DND-41 (cell line): ENCODE data around the gene ENAH.
"Not testable (repeated sequence)": the region's sequence is repeated elsewhere in the genome, so short reads cannot be mapped to it uniquely, and the experiment has no call there.

Experiments used
- ATAC-seq: fragments of 200-7000 bp; cut with Tn5 transposase; 3 replicates; pipeline ENCODE4 v1.9.1; 2021; ENCODE audit warnings: low read depth; ENCODE audit not compliant: insufficient read depth
- DNase-seq: peaks from one replicate; pipeline ENCODE4 v3.0.0-alpha.2; 2020
- H2AFZ ChIP-seq: 2 replicates; pipeline ENCODE4 v1.6.0; 2012; ENCODE audit warnings: low read depth, low read length
- H3K27ac ChIP-seq: 2 replicates; pipeline ENCODE4 v1.5.1; 2012; ENCODE audit warnings: low read length, inconsistent platforms
- H3K27me3 ChIP-seq: fragments of 200-600 bp; sonication (generic); 2 replicates; pipeline ENCODE4 v1.6.0; 2012; ENCODE audit warnings: low read length, mild to moderate bottlenecking, inconsistent platforms; ENCODE audit not compliant: insufficient read depth, poor library complexity
- H3K36me3 ChIP-seq: 2 replicates; pipeline ENCODE4 v1.5.1; 2012; ENCODE audit warnings: low read length, inconsistent platforms; ENCODE audit not compliant: insufficient read depth
- H3K4me1 ChIP-seq: 2 replicates; pipeline ENCODE4 v1.5.1; 2012; ENCODE audit warnings: mild to moderate bottlenecking, low read length; ENCODE audit not compliant: insufficient read depth
- H3K4me2 ChIP-seq: 2 replicates; pipeline ENCODE4 v1.6.0; 2012; ENCODE audit warnings: mild to moderate bottlenecking, moderate library complexity, low read length, inconsistent platforms; ENCODE audit not compliant: insufficient read depth
- H3K4me3 ChIP-seq, 2 experiments: fragments of 200-600 bp in 1 of 2; shearing (Covaris generic) in 1 of 2; 2 replicates each; pipeline ENCODE4 v1.5.1; 2012 to 2016; ENCODE audit warnings: inconsistent platforms in 2 of 2, low read length in 2 of 2, mild to moderate bottlenecking in 2 of 2, low read depth in 1 of 2, moderate library complexity in 1 of 2
- H3K79me2 ChIP-seq: 2 replicates; pipeline ENCODE4 v1.6.0; 2012; ENCODE audit warnings: low read length, inconsistent platforms; ENCODE audit not compliant: insufficient read depth
- H3K9ac ChIP-seq: 2 replicates; pipeline ENCODE4 v1.6.0; 2012; ENCODE audit warnings: low read depth, mild to moderate bottlenecking, inconsistent platforms, low read length, moderate library complexity
- H3K9me3 ChIP-seq: 2 replicates; pipeline ENCODE4 v1.5.1; 2012; ENCODE audit warnings: low read length, moderate library complexity, mild to moderate bottlenecking, inconsistent platforms; ENCODE audit not compliant: insufficient read depth, severe bottlenecking
- H4K20me1 ChIP-seq: 2 replicates; pipeline ENCODE4 v1.6.0; 2012; ENCODE audit warnings: low read length; ENCODE audit not compliant: insufficient read depth
- EZH2 ChIP-seq: IDR thresholded peaks from 3 replicates; pipeline ENCODE4 v1.6.1; 2012; ENCODE audit warnings: borderline replicate concordance, low read depth, mild to moderate bottlenecking, moderate library complexity, low read length, inconsistent platforms; ENCODE audit not compliant: severe bottlenecking
- TF ChIP-seq, protein P1 (sequence below): IDR thresholded peaks from 2 replicates; pipeline ENCODE4 v1.5.1; 2012; ENCODE audit warnings: borderline replicate concordance, low read length, moderate library complexity, mild to moderate bottlenecking; ENCODE audit not compliant: poor library complexity, severe bottlenecking; ENCODE audit errors: extremely low read depth

ENAH gene

DNA sequence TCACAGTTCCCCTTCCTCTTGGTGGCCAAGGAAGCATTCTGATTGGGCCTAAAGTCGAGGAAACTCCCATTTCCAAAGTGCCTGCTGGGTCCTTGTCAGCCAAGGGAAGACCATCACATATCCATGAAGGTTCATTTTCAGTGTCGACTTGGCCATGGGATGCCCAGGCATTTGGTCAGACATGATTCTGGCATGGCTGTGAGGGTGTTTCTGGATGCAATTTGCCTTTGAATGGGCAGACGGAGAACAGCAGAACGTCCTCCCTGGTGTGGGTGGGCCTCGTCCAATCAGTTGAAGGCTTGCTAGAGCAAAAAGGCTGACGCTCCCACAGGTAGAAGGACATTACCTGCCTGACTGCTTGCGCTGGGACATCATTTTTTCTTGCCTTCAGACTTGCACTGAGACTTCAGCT is 176.8 kb downstream of the ENAH start:
- H3K27ac ChIP-seq: no peak overlapping the region
- no peak overlapping the region for H3K9ac ChIP-seq
- no peak overlapping the region for H2AFZ ChIP-seq
- H3K9me3 ChIP-seq: no peaks in the 10 kb centered on the region
- H3K79me2 ChIP-seq: no peaks in the 10 kb centered on the region
- no peak for ATAC-seq
- H3K36me3 ChIP-seq: no peaks in the 10 kb centered on the region
- no peaks in the 10 kb centered on the region for H4K20me1 ChIP-seq
- H3K4me2 ChIP-seq: no peak overlapping the region
- no peak for TF ChIP-seq EZH2
- TF ChIP-seq, protein P1, sequence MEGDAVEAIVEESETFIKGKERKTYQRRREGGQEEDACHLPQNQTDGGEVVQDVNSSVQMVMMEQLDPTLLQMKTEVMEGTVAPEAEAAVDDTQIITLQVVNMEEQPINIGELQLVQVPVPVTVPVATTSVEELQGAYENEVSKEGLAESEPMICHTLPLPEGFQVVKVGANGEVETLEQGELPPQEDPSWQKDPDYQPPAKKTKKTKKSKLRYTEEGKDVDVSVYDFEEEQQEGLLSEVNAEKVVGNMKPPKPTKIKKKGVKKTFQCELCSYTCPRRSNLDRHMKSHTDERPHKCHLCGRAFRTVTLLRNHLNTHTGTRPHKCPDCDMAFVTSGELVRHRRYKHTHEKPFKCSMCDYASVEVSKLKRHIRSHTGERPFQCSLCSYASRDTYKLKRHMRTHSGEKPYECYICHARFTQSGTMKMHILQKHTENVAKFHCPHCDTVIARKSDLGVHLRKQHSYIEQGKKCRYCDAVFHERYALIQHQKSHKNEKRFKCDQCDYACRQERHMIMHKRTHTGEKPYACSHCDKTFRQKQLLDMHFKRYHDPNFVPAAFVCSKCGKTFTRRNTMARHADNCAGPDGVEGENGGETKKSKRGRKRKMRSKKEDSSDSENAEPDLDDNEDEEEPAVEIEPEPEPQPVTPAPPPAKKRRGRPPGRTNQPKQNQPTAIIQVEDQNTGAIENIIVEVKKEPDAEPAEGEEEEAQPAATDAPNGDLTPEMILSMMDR: no peak
- no peak overlapping the region for H3K4me3 ChIP-seq
- no peak for DNase-seq
- H3K4me1 ChIP-seq: peaks cover 9% of the 10 kb centered on the region
- no peaks in the 10 kb centered on the region for H3K27me3 ChIP-seq

DNA sequence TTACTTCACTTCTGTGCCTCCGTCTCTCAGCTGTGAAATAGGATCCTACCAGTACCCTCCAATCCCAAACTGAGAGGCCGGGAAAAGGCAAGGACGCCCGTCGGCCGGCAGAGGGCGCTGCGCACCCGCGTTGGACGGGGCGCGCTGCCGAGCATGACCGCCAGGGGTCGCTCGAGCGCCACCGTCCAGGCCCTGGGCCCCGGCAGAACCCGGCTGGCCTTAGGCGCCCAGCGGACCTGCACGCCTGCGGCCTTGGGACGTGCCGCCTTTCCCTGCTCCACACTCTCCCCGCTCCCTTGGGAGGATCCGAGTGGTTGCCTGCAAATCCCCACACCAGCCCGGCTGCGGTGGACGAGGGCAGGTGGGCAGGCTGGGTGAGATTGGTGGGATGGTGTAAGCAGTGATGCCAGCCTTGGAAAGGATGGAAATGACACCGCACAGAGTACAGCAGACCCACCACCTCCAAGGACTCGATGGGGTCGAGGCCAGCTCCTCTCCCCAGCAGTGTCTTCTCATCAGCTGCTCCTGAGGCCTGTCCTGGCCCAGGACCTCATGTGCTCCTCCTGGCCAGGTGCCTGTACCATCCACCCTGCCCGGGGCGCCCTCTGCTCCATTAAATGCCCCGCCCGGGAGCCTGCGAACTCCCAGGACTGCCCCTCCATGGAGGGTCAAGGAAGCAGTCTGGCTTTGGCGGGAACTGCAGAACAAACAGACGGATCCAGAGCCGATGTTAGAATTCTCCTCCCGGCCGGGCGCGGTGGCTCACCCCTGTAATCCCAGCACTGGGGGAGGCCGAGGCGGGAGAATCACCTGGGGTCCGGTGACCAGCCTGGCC is 177.7 kb downstream of the ENAH start:
- DNase-seq (peak; percentile 67), ATAC-seq (peak; percentile 80)
- Histone ChIP-seq H3K4me1 (peaks cover 9% of the 10 kb centered on the region), H3K4me2 (peak overlapping the region; percentile 61), H3K4me3 (peak overlapping the region in 1 of 2 experiments; percentile 30; a peak in 1 of 4 replicates), H3K79me2 (no peaks in the 10 kb centered on the region), H3K27me3 (no peaks in the 10 kb centered on the region), H3K9me3 (no peaks in the 10 kb centered on the region), H3K27ac (peak overlapping the region; percentile 27; the same call in 1 of the 2 replicates), H3K36me3 (no peaks in the 10 kb centered on the region), H3K9ac (peak overlapping the region; percentile 34; the same call in 1 of the 2 replicates), H4K20me1 (no peaks in the 10 kb centered on the region), H2AFZ (peak overlapping the region; percentile 89)
- no peak for TF ChIP-seq EZH2
- TF ChIP-seq, protein P1: peak; percentile 100

DNA sequence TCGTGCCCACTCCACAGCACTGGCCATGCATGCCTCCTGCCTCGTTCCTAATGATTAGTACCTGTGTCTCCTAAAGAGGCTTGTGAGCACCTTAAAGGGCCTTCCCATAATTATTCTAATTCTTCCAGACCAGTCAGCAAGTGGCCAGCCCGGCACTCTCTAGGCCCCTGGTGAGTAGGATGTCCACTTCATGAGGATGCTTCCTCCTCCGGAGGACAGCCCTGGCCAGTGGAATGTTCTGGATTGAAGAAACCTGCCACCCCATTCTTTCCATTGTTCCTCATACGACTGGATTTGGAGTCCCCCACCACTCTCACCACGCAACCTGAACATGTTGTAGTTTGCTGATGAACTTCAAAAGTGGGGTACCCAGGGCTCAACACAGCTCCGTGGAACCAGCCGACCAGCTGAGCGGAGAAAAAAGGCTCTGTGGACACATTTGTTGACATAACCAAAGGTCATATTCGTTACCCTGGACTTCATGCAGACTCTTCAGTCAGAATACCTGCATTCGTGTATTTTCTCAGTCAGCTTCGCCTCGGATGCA is 178.4 kb downstream of the ENAH start:
- ATAC-seq: no peak
- DNase-seq: no peak
- Histone ChIP-seq H2AFZ (peak overlapping the region; percentile 62), H3K79me2 (no peaks in the 10 kb centered on the region), H3K27ac (peak overlapping the region; percentile 27; the same call in 1 of the 2 replicates), H3K4me3 (no peak overlapping the region), H3K27me3 (no peaks in the 10 kb centered on the region), H3K4me1 (peaks cover 9% of the 10 kb centered on the region), H3K9ac (peak overlapping the region; percentile 34; the same call in 1 of the 2 replicates), H3K9me3 (no peaks in the 10 kb centered on the region), H4K20me1 (no peaks in the 10 kb centered on the region), H3K36me3 (no peaks in the 10 kb centered on the region), H3K4me2 (peak overlapping the region; percentile 37)
- TF ChIP-seq, protein P1: no peak
- no peak for TF ChIP-seq EZH2

DNA sequence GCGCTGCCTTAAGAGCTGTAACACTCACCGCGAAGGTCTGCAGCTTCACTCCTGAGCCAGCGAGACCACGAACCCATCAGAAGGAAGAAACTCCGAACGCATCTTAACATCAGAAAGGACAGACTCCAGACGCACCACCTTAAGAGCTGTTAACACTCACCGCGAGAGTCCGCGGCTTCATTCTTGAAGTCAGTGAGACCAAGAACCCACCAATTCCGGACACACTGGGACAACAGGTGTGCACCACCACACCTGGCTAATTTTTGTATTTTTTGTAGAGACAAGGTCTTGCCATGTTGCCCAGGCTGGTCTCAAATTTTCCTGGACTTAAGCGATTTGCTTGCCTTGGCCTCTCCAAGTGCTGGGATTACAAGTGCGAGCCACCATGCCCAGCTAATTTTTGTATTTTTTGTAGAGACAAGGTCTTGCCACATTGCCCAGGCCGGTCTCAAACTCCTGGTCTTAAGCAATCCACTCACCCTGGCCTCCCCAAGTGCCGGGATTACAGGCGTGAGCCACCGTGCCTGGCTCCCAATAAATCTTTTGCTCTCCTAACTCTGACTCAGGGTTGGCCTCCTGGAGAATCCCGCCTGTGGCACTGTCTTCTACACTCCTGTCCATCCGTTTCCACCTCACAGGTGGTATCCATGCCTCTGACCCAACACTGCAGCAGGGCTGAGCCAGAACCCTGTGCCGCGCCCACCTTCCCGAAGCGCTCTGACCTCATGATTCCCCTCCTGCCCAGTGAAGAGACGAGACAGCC is 179.1 kb downstream of the ENAH start:
- not testable (repeated sequence) for ATAC-seq, H3K4me2 ChIP-seq, H3K79me2 ChIP-seq, H4K20me1 ChIP-seq, H3K9me3 ChIP-seq, H3K27ac ChIP-seq, H3K9ac ChIP-seq, H3K4me1 ChIP-seq, H3K4me3 ChIP-seq, H3K27me3 ChIP-seq, H3K36me3 ChIP-seq
- peak; percentile 8 for DNase-seq
- peak overlapping the region; percentile 62; the same call in 1 of the 2 replicates for H2AFZ ChIP-seq

DNA sequence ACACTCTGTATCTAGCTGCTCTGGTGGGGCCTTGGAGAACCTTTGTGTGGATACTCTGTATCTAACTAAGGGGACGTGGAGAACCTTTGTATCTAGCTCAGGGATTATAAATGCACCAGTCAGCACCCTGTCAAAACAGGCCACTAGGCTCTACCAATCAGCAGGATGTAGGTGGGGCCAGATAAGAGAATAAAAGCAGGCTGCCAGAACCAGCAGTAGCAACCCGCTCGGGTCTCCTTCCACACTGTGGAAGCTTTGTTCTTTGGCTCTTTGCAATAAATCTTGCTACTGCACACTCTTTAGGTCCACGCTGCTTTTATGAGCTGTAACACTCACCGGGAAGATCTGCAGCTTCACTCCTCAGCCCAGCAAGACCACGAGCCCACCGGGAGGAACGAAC is 179.7 kb downstream of the ENAH start:
- H3K79me2 ChIP-seq, H3K27me3 ChIP-seq, H3K27ac ChIP-seq, H3K9ac ChIP-seq, H3K4me2 ChIP-seq, H3K36me3 ChIP-seq, H4K20me1 ChIP-seq, H3K9me3 ChIP-seq, H3K4me3 ChIP-seq, H2AFZ ChIP-seq, ATAC-seq: not testable (repeated sequence)
- peaks cover 13% of the 10 kb centered on the region for H3K4me1 ChIP-seq
- DNase-seq: peak; percentile 45
